H1 (cell line): ENCODE measurements around the gene HMGCS2. TPM values are rescaled to one million over a fixed set of nuclear protein-coding genes. Genes with fewer than 3 reads are reported as not detected.

ENCODE experiments used
- ATF2 ChIP-seq: IDR thresholded peaks from 2 replicates; pipeline ENCODE4 v1.6.1; 2012; ENCODE audit warnings: low read length, inconsistent platforms
- JUN ChIP-seq: IDR thresholded peaks from 2 replicates; pipeline ENCODE4 v1.6.1; 2011; ENCODE audit warnings: low read depth, mild to moderate bottlenecking, improper control_type of control experiment, low read length
- KDM1A ChIP-seq: fragments of 200-600, 300-600 bp; sonication (generic); IDR thresholded peaks from 2 replicates; pipeline ENCODE4 v1.7.1; 2016; ENCODE audit warnings: mild to moderate bottlenecking, low read length, borderline replicate concordance
- NANOG ChIP-seq: IDR thresholded peaks from 2 replicates; pipeline ENCODE4 v1.6.1; 2011; ENCODE audit warnings: low read length, low read depth, mild to moderate bottlenecking, inconsistent platforms; ENCODE audit not compliant: insufficient read depth, poor library complexity, severe bottlenecking
- POLR2A ChIP-seq, 2 experiments: IDR thresholded peaks; 1 replicate in 1 of 2; 2 replicates in 1 of 2; pipeline ENCODE4 v1.6.1; 2011; ENCODE audit warnings: low read depth in 2 of 2, low read length in 2 of 2, mild to moderate bottlenecking in 2 of 2; ENCODE audit errors: control extremely low read depth in 1 of 2
- POLR2AphosphoS5 ChIP-seq: IDR thresholded peaks from 2 replicates; pipeline ENCODE4 v1.6.1; 2011; ENCODE audit warnings: low read depth, low read length
- polyA plus RNA-seq, 7 experiments: library from polyadenylated mRNA; depleted of rRNA in 3 of 7; stranded (reverse) in 5 of 7; unstranded in 2 of 7; fragments of >200 nt in 5 of 7; fragments of 200-250 nt in 2 of 7; gene quantifications; 1 replicate in 5 of 7; 2 replicates in 1 of 7; 4 replicates in 1 of 7; pipeline versions ENCODE4 v1.2.1 to v1.2.3, GENCODE V29; 2011 to 2013; ENCODE audit warnings: missing spikeins in 2 of 7, mixed read lengths in 2 of 7
- total RNA-seq: library from RNA; stranded (reverse); fragmentation: NEBNext Ultra II Directional; extraction: Animal tissue kit (Norgen Biotek cat#: 25700); gene quantifications from 2 replicates; pipeline ENCODE4 v1.2.1, GENCODE V29; 2021
- TF ChIP-seq, protein P1 (sequence below): fragments of 300-600 bp; sonication (generic); IDR thresholded peaks from 2 replicates; pipeline ENCODE4 v1.7.1; 2012; ENCODE audit warnings: low read length, moderate library complexity, mild to moderate bottlenecking, inconsistent platforms; ENCODE audit not compliant: insufficient replicate concordance

Gene HMGCS2
- total and polyA plus RNA-seq, 2 of the 8 experiments (the other 6 are each of a cell fraction or from before 2014, with no cell fraction given): not detected

DNA sequence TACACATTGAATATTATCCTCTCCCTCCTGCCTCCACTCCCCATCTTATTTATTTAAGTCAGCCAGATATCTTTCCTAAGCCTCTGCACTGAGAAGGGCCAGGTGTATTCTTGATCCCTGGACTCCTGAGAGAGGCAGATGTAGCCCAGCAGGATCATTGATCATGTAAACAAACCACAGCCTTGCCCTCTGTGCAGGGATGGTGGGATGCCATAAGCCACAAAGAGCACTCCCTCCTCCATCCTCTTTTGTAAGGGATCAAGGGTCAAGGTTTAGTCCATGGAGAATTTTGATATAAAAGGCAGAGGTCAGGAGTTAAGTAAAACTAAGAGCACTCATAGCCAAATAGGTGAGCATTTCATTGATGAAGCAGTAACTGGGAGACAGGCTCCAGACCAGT, 39.7 kb downstream of the HMGCS2 start (continued):
- TF ChIP-seq, protein P1, sequence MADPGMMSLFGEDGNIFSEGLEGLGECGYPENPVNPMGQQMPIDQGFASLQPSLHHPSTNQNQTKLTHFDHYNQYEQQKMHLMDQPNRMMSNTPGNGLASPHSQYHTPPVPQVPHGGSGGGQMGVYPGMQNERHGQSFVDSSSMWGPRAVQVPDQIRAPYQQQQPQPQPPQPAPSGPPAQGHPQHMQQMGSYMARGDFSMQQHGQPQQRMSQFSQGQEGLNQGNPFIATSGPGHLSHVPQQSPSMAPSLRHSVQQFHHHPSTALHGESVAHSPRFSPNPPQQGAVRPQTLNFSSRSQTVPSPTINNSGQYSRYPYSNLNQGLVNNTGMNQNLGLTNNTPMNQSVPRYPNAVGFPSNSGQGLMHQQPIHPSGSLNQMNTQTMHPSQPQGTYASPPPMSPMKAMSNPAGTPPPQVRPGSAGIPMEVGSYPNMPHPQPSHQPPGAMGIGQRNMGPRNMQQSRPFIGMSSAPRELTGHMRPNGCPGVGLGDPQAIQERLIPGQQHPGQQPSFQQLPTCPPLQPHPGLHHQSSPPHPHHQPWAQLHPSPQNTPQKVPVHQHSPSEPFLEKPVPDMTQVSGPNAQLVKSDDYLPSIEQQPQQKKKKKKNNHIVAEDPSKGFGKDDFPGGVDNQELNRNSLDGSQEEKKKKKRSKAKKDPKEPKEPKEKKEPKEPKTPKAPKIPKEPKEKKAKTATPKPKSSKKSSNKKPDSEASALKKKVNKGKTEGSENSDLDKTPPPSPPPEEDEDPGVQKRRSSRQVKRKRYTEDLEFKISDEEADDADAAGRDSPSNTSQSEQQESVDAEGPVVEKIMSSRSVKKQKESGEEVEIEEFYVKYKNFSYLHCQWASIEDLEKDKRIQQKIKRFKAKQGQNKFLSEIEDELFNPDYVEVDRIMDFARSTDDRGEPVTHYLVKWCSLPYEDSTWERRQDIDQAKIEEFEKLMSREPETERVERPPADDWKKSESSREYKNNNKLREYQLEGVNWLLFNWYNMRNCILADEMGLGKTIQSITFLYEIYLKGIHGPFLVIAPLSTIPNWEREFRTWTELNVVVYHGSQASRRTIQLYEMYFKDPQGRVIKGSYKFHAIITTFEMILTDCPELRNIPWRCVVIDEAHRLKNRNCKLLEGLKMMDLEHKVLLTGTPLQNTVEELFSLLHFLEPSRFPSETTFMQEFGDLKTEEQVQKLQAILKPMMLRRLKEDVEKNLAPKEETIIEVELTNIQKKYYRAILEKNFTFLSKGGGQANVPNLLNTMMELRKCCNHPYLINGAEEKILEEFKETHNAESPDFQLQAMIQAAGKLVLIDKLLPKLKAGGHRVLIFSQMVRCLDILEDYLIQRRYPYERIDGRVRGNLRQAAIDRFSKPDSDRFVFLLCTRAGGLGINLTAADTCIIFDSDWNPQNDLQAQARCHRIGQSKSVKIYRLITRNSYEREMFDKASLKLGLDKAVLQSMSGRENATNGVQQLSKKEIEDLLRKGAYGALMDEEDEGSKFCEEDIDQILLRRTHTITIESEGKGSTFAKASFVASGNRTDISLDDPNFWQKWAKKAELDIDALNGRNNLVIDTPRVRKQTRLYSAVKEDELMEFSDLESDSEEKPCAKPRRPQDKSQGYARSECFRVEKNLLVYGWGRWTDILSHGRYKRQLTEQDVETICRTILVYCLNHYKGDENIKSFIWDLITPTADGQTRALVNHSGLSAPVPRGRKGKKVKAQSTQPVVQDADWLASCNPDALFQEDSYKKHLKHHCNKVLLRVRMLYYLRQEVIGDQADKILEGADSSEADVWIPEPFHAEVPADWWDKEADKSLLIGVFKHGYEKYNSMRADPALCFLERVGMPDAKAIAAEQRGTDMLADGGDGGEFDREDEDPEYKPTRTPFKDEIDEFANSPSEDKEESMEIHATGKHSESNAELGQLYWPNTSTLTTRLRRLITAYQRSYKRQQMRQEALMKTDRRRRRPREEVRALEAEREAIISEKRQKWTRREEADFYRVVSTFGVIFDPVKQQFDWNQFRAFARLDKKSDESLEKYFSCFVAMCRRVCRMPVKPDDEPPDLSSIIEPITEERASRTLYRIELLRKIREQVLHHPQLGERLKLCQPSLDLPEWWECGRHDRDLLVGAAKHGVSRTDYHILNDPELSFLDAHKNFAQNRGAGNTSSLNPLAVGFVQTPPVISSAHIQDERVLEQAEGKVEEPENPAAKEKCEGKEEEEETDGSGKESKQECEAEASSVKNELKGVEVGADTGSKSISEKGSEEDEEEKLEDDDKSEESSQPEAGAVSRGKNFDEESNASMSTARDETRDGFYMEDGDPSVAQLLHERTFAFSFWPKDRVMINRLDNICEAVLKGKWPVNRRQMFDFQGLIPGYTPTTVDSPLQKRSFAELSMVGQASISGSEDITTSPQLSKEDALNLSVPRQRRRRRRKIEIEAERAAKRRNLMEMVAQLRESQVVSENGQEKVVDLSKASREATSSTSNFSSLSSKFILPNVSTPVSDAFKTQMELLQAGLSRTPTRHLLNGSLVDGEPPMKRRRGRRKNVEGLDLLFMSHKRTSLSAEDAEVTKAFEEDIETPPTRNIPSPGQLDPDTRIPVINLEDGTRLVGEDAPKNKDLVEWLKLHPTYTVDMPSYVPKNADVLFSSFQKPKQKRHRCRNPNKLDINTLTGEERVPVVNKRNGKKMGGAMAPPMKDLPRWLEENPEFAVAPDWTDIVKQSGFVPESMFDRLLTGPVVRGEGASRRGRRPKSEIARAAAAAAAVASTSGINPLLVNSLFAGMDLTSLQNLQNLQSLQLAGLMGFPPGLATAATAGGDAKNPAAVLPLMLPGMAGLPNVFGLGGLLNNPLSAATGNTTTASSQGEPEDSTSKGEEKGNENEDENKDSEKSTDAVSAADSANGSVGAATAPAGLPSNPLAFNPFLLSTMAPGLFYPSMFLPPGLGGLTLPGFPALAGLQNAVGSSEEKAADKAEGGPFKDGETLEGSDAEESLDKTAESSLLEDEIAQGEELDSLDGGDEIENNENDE: no peak
- TF ChIP-seq KDM1A (no peak), JUN (no peak), NANOG (no peak), POLR2A (IDR thresholded peaks at IDR 0.05; ENCODE audit: control extremely low read depth in 1 of 2, low read depth in 2 of 2, low read length in 2 of 2) (no peak), ATF2 (no peak), POLR2AphosphoS5 (0 out of 2 replicates have a peak, but pooled peaks have one; percentile 2)
